ENCODE measurements around the gene NR0B1.

DNA sequence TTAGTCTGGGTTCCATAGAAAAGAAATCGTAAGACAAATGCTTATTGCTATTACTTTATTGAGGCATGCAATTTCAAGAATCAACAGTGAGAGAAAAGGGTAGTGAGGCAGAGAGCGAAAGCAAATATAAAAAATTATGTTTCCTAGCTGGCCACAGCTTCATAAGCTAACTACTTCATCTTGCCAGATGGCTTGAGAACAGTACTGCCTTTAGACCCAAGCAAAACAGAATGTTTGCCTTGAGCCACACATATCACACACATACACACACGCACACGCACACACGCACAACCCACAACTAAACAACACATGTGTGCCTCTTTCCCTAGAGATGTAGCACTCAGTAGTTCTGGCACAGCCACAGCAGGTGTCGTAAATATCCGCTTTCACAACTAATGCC is 31.6 kb upstream of the NR0B1 start:
- TF ChIP-seq, protein P1, sequence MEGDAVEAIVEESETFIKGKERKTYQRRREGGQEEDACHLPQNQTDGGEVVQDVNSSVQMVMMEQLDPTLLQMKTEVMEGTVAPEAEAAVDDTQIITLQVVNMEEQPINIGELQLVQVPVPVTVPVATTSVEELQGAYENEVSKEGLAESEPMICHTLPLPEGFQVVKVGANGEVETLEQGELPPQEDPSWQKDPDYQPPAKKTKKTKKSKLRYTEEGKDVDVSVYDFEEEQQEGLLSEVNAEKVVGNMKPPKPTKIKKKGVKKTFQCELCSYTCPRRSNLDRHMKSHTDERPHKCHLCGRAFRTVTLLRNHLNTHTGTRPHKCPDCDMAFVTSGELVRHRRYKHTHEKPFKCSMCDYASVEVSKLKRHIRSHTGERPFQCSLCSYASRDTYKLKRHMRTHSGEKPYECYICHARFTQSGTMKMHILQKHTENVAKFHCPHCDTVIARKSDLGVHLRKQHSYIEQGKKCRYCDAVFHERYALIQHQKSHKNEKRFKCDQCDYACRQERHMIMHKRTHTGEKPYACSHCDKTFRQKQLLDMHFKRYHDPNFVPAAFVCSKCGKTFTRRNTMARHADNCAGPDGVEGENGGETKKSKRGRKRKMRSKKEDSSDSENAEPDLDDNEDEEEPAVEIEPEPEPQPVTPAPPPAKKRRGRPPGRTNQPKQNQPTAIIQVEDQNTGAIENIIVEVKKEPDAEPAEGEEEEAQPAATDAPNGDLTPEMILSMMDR (IDR thresholded peaks at IDR 0.05) = no peak
- TF ChIP-seq POLR2A (IDR thresholded peaks at IDR 0.05) (no peak), POLR2AphosphoS5 (IDR thresholded peaks at IDR 0.05; ENCODE audit: insufficient read depth in 1 of 2, low read depth in 1 of 2) (no peak)

Measured in vagina (tissue), 2 donors.